Lower leg skin (tissue), 4 donors: Measurements from ENCODE around the gene GPR132. TPM values are rescaled to one million over a fixed set of nuclear protein-coding genes. Genes with fewer than 3 reads are reported as not detected.

ENCODE experiments used
- DNase-seq, 2 donors: peaks; one replicate each; pipeline ENCODE4 v3.0.0-alpha.2; 2019; ENCODE audit warnings: low spot score in 2 of 2
- H3K4me3 ChIP-seq: fragments of 200-600 bp; sonication (generic); 2 replicates; pipeline ENCODE4 v1.5.1; 2017; ENCODE audit warnings: mild to moderate bottlenecking, low read depth; ENCODE audit not compliant: poor library complexity, severe bottlenecking
- CTCF ChIP-seq, 3 donors: fragments of 450-650 bp; IDR thresholded peaks; one replicate each; pipeline ENCODE4 v1.5.1; 2016; ENCODE audit warnings: antibody characterized with exemption in 3 of 3, mild to moderate bottlenecking in 3 of 3, moderate library complexity in 2 of 3
- POLR2A ChIP-seq, 2 donors: fragments of 450-650 bp; IDR thresholded peaks; one replicate each; pipeline ENCODE4 v1.6.1; 2016 to 2017; ENCODE audit warnings: antibody characterized with exemption in 2 of 2, mild to moderate bottlenecking in 1 of 2, moderate library complexity in 1 of 2
- WGBS, 2 donors: methylation state at CpG; one replicate each; pipeline ENCODE4 v1.1.5; 2018; 5-methylcytosine and 5-hydroxymethylcytosine counted together
- intact Hi-C: fragments of 100-400 bp; cut with DNase I; formaldehyde crosslinking; loops from one replicate; pipeline ENCODE4 v1.15.0; 2023; ENCODE audit warnings: low total_unique reads
- total RNA-seq, 4 donors: library from RNA; depleted of rRNA; stranded (reverse); fragments of >200 nt; gene quantifications; one replicate each; pipeline ENCODE4 v1.1.0, GENCODE V29; 2016

The GPR132 gene
- total RNA-seq, 4 donors from 2014 or later: 0.84 to 1.3 (median 1.1) TPM

DNA sequence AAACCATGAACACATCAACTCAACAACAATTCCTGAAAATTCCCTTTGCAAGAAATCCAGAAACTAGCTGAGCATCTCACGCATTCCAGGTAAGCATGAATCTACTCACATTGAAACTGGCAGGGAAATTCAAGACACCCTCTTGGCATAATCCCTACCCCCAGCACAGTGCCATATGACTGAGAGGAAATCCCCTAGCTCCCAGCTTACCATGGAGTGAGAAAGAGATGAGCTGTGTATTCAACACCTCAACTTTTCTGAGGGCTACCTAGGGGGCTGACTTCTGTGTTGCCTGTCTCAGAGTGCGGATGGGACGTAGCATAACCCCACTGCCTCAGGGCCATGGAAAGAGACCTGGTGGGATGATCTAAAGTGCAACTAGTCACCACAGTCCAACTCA lies 37.7 kb upstream of the GPR132 start:
- intact Hi-C loops: no loop called here
- WGBS, 2 donors: 67 to 77% methylated on average over 3 of the region's 3 CpGs
- TF ChIP-seq CTCF (IDR thresholded peaks at IDR 0.05): no peak
- TF ChIP-seq POLR2A (IDR thresholded peaks at IDR 0.05): no peak

DNA sequence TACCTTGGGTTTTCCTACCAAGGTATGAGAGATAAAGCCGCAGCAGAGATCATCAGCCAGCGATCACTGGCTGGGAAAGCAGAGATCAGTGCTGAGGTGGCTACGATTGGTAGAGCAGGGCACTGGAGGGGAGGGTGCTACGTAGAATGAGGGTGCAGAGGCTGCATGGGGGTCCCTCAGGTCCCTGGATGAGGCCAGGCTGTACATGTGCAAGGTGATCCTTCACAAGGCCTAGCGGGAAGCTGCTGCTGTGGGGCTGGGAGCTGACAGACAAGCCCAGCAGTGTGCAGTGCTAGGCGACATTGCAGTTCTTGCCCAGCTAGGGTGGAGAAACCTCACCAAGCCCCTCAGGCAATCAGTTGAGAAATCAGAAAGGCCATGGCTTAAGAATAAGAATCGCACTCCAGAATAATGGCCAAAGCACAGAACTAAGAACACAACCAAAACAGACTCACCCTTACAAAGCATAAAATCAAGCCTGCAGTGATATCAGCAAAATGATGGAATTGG lies 37.2 kb upstream of the GPR132 start:
- TF ChIP-seq CTCF (IDR thresholded peaks at IDR 0.05): no peak
- no peak for TF ChIP-seq POLR2A (IDR thresholded peaks at IDR 0.05)
- WGBS, 2 donors: 52 to 80% methylated on average over 7 of the region's 7 CpGs
- intact Hi-C loops: no loop called here
- H3K4me3 ChIP-seq: no peak overlapping the region
- no peak for DNase-seq

More for the DNA sequence above, 37.7 kb upstream of the GPR132 start:
- no peak for DNase-seq
- H3K4me3 ChIP-seq: no peak overlapping the region

GRCh38 chr14:105100910-105101309 lies 35.7 kb upstream of the GPR132 start:
- no peak for DNase-seq
- TF ChIP-seq CTCF (IDR thresholded peaks at IDR 0.05): no peak
- no peak for TF ChIP-seq POLR2A (IDR thresholded peaks at IDR 0.05)
- intact Hi-C loops: no loop called here
- H3K4me3 ChIP-seq: no peak overlapping the region
- 65 to 71% methylated on average over 4 of the region's 4 CpGs for WGBS, 2 donors

- DNase-seq: no peak
- intact Hi-C loops: loop anchor here (10.0 kb wide), 2 partner anchors 65 to 255 kb away; partner anchors contain the start of gene JAG2
- TF ChIP-seq CTCF (IDR thresholded peaks at IDR 0.05): no peak
- no peak for TF ChIP-seq POLR2A (IDR thresholded peaks at IDR 0.05)
- no peak overlapping the region for H3K4me3 ChIP-seq
- WGBS, 2 donors: 79 to 92% methylated on average over 6 of the region's 6 CpGs
Observed at GRCh38 chr14:105099778-105100177, 34.5 kb upstream of the GPR132 start.

DNA sequence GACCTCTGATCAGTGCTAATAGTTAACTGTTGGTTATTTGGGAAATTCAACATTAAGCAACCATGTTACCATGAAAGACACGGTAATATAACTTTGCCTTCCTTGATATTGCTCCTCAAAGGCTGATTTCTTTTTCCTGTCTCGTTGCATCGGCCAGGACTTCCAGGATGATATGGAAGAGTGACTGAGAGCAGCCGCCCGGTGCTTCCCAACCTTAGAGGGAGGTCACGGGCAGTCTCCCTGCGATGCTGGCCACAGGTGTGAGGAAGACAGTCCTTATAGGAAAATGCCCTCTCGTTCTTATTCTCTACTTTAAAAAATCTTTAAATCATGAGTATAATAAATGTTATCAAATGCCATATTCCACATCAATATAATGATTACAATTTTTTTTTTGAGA lies 33.1 kb upstream of the GPR132 start:
- intact Hi-C loops: loop anchor here (10.0 kb wide), 2 partner anchors 66 to 256 kb away; partner anchors contain the start of gene JAG2
- WGBS, 2 donors: 86 to 95% methylated on average over 8 of the region's 8 CpGs
- TF ChIP-seq CTCF (IDR thresholded peaks at IDR 0.05): no peak
- TF ChIP-seq POLR2A (IDR thresholded peaks at IDR 0.05): no peak
- H3K4me3 ChIP-seq: no peak overlapping the region
- DNase-seq: no peak

DNA sequence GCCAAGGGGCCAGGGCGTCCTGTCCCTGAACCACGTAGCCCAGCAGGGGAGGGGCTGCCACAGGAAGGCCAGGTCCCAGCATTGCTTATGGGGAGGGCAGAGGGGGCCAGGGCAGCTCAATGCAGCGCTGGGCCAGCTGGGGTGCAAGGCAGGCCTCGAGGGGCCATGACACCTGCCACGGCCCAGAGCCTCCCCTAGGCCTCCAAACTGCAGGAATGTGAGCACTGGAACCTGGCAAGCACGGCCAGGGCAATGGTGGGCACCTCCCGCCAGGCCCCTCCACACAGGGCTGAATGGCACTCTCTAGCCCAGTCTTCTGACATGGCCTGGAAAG lies 32.5 kb upstream of the GPR132 start:
- no peak for DNase-seq
- intact Hi-C loops: loop anchor here (10.0 kb wide), 2 partner anchors 67 to 257 kb away; partner anchors contain the start of gene JAG2
- WGBS, 2 donors: 66 to 69% methylated on average over 6 to 7 of the region's 7 CpGs
- TF ChIP-seq POLR2A (IDR thresholded peaks at IDR 0.05): no peak
- no peak for TF ChIP-seq CTCF (IDR thresholded peaks at IDR 0.05)
- no peak overlapping the region for H3K4me3 ChIP-seq
